CD4-positive, alpha-beta T cell (primary cell): ENCODE results near the gene NAA15. TPM values are rescaled to one million over a fixed set of nuclear protein-coding genes. Genes with fewer than 3 reads are reported as not detected.

Experiments used
- ATAC-seq: fragments of 200-7000 bp; cut with Tn5 transposase; one replicate; pipeline ENCODE4 v1.10.0; 2022; ENCODE audit warnings: mild to moderate bottlenecking; ENCODE audit not compliant: poor library complexity
- CTCF ChIA-PET: fragments of 350-600 bp; sonication (Branson Sonifier 250); formaldehyde crosslinking; loops from one replicate; lab custom pipeline; 2021; ENCODE audit warnings: antibody characterized with exemption, inconsistent platforms; lab: Charles Lee
- POLR2A ChIA-PET: fragments of 350-600 bp; sonication (Branson Sonifier 250); formaldehyde crosslinking; loops from one replicate; lab custom pipeline; 2021; ENCODE audit warnings: antibody characterized with exemption, inconsistent platforms; lab: Charles Lee
- DNase-seq, 14 experiments: peaks; one replicate each; pipeline ENCODE4 v3.0.0-alpha.2; 2013 to 2020; ENCODE audit warnings: mixed read lengths in 2 of 14
- H3K27ac ChIP-seq, 2 donors: one replicate each; pipeline versions ENCODE4 v1.5.1 to v1.7.0; 2013; ENCODE audit warnings: low read length in 2 of 2, low read depth in 1 of 2, mild to moderate bottlenecking in 1 of 2
- H3K27me3 ChIP-seq, 2 experiments: 1 replicate in 1 of 2; 2 replicates in 1 of 2; pipeline versions ENCODE4 v1.6.1 to v1.7.0; 2013; ENCODE audit warnings: low read length in 2 of 2, control low read depth in 1 of 2, mild to moderate bottlenecking in 1 of 2, moderate library complexity in 1 of 2; ENCODE audit not compliant: insufficient read depth in 2 of 2, control insufficient read depth in 1 of 2
- H3K36me3 ChIP-seq: one replicate; pipeline ENCODE4 v1.6.1; 2013; ENCODE audit warnings: low read length, control low read depth; ENCODE audit not compliant: insufficient read depth
- H3K4me1 ChIP-seq: one replicate; pipeline ENCODE4 v1.6.1; 2013; ENCODE audit warnings: low read length, control low read depth; ENCODE audit not compliant: insufficient read depth
- H3K4me3 ChIP-seq: one replicate; pipeline ENCODE4 v1.5.1; 2013; ENCODE audit warnings: mild to moderate bottlenecking, low read length, moderate library complexity
- H3K9me3 ChIP-seq, 2 experiments: 1 replicate in 1 of 2; 2 replicates in 1 of 2; pipeline versions ENCODE4 v1.6.1 to v1.7.0; 2013; ENCODE audit warnings: low read length in 2 of 2, mild to moderate bottlenecking in 2 of 2, control low read depth in 1 of 2, moderate library complexity in 1 of 2; ENCODE audit not compliant: control insufficient read depth in 1 of 2, insufficient read depth in 1 of 2
- H3K27ac Mint-ChIP-seq: one replicate; pipeline ENCODE4 v1.8.0; 2020; ENCODE audit warnings: mixed read lengths
- H3K27me3 Mint-ChIP-seq: one replicate; pipeline ENCODE4 v1.8.0; 2021; ENCODE audit warnings: mixed read lengths
- H3K36me3 Mint-ChIP-seq: one replicate; pipeline ENCODE4 v1.8.0; 2021; ENCODE audit warnings: low read depth, mixed read lengths
- H3K4me1 Mint-ChIP-seq: one replicate; pipeline ENCODE4 v1.8.0; 2021; ENCODE audit warnings: low read depth, mixed read lengths
- H3K4me3 Mint-ChIP-seq: one replicate; pipeline ENCODE4 v1.8.0; 2020; ENCODE audit warnings: mild to moderate bottlenecking, mixed read lengths
- H3K9me3 Mint-ChIP-seq: one replicate; pipeline ENCODE4 v1.8.0; 2020; ENCODE audit warnings: mixed read lengths
- intact Hi-C, 2 experiments: fragments of 100-400 bp; cut with DNase I in 1 of 2; cut with micrococcal nuclease in 1 of 2; formaldehyde crosslinking; loops; one replicate each; pipeline versions ENCODE4 v1.15.1 to v1.9.0; 2023 to 2025; cut with DNase I, micrococcal nuclease
- total RNA-seq, 174 experiments: library from RNA in 2 of 174; stranded (reverse) in 2 of 174; gene quantifications; one replicate each; pipeline ENCODE4 v1.2.3 and lab custom pipeline; 2021 to 2026
- TF ChIP-seq, protein P1 (sequence below): fragments of 200-600 bp; IDR thresholded peaks from one replicate; pipeline ENCODE4 v1.8.0; 2022; ENCODE audit warnings: antibody characterized with exemption, mild to moderate bottlenecking

NAA15 gene
- total RNA-seq, 2 experiments from 2014 or later = 54.2 to 57.1 TPM

DNA sequence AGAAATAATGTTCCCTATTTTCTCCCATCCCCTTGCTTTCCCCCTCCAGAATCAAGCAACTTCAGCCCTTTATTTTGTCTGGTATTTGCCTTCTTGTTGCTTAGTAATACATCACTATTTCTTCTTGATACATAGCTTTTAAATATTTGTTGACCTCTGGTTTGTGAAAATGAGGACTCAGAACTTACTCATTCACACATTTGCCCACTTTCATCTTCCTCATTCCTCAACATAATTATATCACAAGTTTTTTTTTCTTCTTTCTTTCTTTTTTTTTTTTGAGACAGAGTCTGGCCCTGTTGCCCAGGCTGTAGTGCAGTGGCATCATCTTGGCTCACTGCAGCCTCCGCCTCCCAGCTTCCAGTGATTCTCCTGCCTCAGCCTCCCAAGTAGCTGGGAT lies 29.9 kb downstream of the NAA15 start:
- Mint-ChIP-seq H3K4me3 (no peak overlapping the region), H3K27me3 (no peaks in the 10 kb centered on the region), H3K9me3 (no peaks in the 10 kb centered on the region), H3K4me1 (peaks cover 27% of the 10 kb centered on the region), H3K27ac (no peak overlapping the region), H3K36me3 (peaks cover 59% of the 10 kb centered on the region)
- DNase-seq = no peak
- Histone ChIP-seq H3K4me3 (no peak overlapping the region), H3K27me3 (no peaks in the 10 kb centered on the region), H3K36me3 (peaks cover 34% of the 10 kb centered on the region), H3K4me1 (peaks cover 6% of the 10 kb centered on the region), H3K27ac (no peak overlapping the region), H3K9me3 (peaks cover 0 to 5% of the 10 kb centered on the region in 2 experiments)
- TF ChIP-seq, protein P1, sequence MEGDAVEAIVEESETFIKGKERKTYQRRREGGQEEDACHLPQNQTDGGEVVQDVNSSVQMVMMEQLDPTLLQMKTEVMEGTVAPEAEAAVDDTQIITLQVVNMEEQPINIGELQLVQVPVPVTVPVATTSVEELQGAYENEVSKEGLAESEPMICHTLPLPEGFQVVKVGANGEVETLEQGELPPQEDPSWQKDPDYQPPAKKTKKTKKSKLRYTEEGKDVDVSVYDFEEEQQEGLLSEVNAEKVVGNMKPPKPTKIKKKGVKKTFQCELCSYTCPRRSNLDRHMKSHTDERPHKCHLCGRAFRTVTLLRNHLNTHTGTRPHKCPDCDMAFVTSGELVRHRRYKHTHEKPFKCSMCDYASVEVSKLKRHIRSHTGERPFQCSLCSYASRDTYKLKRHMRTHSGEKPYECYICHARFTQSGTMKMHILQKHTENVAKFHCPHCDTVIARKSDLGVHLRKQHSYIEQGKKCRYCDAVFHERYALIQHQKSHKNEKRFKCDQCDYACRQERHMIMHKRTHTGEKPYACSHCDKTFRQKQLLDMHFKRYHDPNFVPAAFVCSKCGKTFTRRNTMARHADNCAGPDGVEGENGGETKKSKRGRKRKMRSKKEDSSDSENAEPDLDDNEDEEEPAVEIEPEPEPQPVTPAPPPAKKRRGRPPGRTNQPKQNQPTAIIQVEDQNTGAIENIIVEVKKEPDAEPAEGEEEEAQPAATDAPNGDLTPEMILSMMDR = no peak
- POLR2A ChIA-PET = interaction anchor here (0.5 to 1.5 kb wide), 5 partner anchors 28 to 250 kb away, joined by 3 to 5 read pairs (median 3); partner anchors contain the start of gene NAA15
- intact Hi-C loops = no loop called here
- CTCF ChIA-PET = interaction anchor here (0.7 to 1.4 kb wide), 2 partner anchors 35 to 134 kb away, joined by 3 to 6 read pairs; no protein-coding TSS in a partner anchor
- ATAC-seq = no peak

DNA sequence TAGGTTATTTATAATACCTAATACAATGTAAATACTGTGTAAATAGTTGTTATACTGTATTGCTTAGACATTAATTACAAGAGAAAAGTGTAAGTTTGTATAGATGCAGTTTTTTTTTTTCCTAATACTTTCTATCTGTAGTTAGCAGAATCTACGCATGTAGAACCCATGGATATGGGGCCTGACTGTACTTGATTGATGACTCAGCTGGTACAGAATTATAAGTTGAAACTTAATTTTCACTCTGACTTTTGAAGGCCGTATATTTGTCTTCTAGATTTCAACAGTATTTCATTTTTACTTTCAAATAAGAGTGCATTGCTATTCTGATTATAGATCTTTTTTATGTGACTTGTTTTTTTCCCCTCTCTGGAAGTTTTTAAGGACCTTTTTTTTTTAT lies 31.7 kb downstream of the NAA15 start:
- Mint-ChIP-seq H3K9me3 (no peaks in the 10 kb centered on the region), H3K27ac (peak overlapping the region; percentile 24), H3K36me3 (peaks cover 59% of the 10 kb centered on the region), H3K4me1 (peaks cover 34% of the 10 kb centered on the region), H3K4me3 (no peak overlapping the region), H3K27me3 (no peaks in the 10 kb centered on the region)
- DNase-seq = no peak
- intact Hi-C loops = no loop called here
- ChIA-PET POLR2A (no interaction called here), CTCF (interaction anchor here (1.6 kb wide), 1 partner anchor 37 kb away, joined by 4 read pairs; no protein-coding TSS in a partner anchor)
- H3K36me3 ChIP-seq = peaks cover 45% of the 10 kb centered on the region
- H3K4me3 ChIP-seq = no peak overlapping the region
- TF ChIP-seq, protein P1 = no peak
- H3K27ac ChIP-seq = no peak overlapping the region
- H3K27me3 ChIP-seq = no peaks in the 10 kb centered on the region
- H3K9me3 ChIP-seq = peaks cover 0 to 5% of the 10 kb centered on the region in 2 experiments
- H3K4me1 ChIP-seq = peaks cover 6% of the 10 kb centered on the region
- no peak for ATAC-seq

DNA sequence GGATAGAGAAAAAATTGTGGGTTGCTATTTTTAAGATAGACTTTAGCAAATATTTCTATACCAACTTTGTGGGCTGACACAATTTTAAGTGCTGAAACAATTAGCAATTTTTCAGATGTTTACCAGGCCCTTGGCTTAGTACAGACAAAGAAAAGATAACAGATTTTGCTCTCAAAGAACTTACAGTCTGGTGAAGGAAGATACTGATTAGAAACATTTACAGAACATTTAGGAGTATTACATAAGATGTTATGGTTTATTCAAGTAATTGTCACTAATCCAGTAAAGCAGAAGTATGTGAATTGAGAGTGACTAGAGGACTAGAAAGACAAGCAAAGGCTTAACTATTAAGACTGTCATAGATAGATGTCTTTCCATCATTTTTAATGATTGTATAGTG lies 36.3 kb downstream of the NAA15 start:
- Mint-ChIP-seq H3K9me3 (no peaks in the 10 kb centered on the region), H3K27ac (no peak overlapping the region), H3K4me3 (no peak overlapping the region), H3K4me1 (peaks cover 14% of the 10 kb centered on the region), H3K27me3 (no peaks in the 10 kb centered on the region), H3K36me3 (peaks cover 73% of the 10 kb centered on the region)
- intact Hi-C loops = no loop called here
- ATAC-seq (no peak), DNase-seq (no peak)
- Histone ChIP-seq H3K4me1 (no peaks in the 10 kb centered on the region), H3K9me3 (no peaks in the 10 kb centered on the region), H3K4me3 (no peak overlapping the region), H3K27me3 (no peaks in the 10 kb centered on the region), H3K36me3 (peaks cover 64% of the 10 kb centered on the region), H3K27ac (no peak overlapping the region)
- ChIA-PET POLR2A (no interaction called here), CTCF (interaction anchor here (1.1 kb wide), 1 partner anchor 11 kb away, joined by 3 read pairs; no protein-coding TSS in a partner anchor)
- TF ChIP-seq, protein P1 = no peak
